ENCODE measurements around the gene RNASEH2B.

DNA sequence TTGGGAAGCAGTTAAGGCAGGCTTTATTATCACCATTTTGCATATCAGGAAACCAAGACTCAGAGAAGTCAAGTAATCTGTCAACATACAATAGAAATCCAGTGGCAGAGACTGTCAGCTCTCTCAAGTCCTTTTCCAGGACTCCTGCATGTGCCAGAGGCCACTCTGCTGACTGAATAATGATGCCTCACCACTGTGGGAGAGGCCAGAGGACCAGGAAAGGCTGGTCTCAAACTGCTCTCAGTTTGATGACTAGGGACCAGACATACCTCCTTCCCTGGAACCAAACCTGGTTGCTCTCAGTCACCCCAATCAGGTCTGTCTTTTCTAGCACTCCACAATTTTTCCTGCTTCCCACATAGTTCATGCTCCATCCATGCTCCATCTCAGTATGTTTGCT, 8.0 kb downstream of the RNASEH2B start:
- TF ChIP-seq, protein P1, sequence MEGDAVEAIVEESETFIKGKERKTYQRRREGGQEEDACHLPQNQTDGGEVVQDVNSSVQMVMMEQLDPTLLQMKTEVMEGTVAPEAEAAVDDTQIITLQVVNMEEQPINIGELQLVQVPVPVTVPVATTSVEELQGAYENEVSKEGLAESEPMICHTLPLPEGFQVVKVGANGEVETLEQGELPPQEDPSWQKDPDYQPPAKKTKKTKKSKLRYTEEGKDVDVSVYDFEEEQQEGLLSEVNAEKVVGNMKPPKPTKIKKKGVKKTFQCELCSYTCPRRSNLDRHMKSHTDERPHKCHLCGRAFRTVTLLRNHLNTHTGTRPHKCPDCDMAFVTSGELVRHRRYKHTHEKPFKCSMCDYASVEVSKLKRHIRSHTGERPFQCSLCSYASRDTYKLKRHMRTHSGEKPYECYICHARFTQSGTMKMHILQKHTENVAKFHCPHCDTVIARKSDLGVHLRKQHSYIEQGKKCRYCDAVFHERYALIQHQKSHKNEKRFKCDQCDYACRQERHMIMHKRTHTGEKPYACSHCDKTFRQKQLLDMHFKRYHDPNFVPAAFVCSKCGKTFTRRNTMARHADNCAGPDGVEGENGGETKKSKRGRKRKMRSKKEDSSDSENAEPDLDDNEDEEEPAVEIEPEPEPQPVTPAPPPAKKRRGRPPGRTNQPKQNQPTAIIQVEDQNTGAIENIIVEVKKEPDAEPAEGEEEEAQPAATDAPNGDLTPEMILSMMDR (conservative IDR thresholded peaks at IDR 0.05; ENCODE audit: low read length), result no peak
- TF ChIP-seq EZH2phosphoT487 (IDR thresholded peaks at IDR 0.05; ENCODE audit: borderline replicate concordance, low read depth, low read length), result no peak
